ENCODE results near the gene TEX14. TPM values are rescaled to one million over a fixed set of nuclear protein-coding genes. Genes with fewer than 3 reads are reported as not detected.

TEX14 gene
- total RNA-seq, 1 experiment from 2014 or later = 0.31 TPM

DNA sequence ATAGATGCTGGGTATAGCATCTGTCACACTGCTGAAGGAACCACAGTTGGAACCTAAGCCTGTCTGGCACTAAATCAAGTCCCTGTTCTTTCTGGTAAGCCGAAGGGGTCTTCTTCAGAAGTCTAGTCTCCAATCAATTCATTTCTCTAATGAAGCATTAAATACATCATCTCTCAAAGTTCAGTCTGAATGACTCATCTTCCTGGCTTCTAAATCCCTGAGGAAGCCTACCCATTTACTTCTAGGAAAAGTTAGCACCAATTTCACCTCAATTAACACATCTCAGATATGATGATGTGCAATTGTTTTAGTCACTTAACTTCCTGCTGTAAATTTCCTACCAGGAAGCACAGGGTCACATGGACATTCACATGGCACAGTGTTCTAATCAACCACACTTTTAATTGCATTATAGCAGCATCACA lies 49.9 kb downstream of the TEX14 start:
- no peak overlapping the region for H3K14ac ChIP-seq (ENCODE audit: insufficient read depth, low read length)
- H3K4me1 Mint-ChIP-seq = peaks cover 3 to 6% of the 10 kb centered on the region in 2 experiments; a peak in 1 of 4 replicates
- no peaks in the 10 kb centered on the region for H3K23me2 ChIP-seq (ENCODE audit: insufficient read length, low read depth, low read length, poor library complexity, severe bottlenecking)
- H3K9me3 ChIP-seq (ENCODE audit: control insufficient read depth, low read depth, low read length) = no peaks in the 10 kb centered on the region
- H3K27me3 ChIP-seq (ENCODE audit: insufficient read depth, low read length) = no peaks in the 10 kb centered on the region
- DNase-seq = no peak
- H3K4ac ChIP-seq (ENCODE audit: low read depth, low read length) = no peak overlapping the region
- H3K36me3 Mint-ChIP-seq (ENCODE audit: insufficient read depth in 1 of 3, low read depth in 3 of 3) = no peaks in the 10 kb centered on the region
- H3K79me2 ChIP-seq (ENCODE audit: insufficient read depth, low read length) = no peaks in the 10 kb centered on the region
- no peak overlapping the region for H3K56ac ChIP-seq (ENCODE audit: insufficient read length, low read depth, low read length)
- TF ChIP-seq, protein P1, sequence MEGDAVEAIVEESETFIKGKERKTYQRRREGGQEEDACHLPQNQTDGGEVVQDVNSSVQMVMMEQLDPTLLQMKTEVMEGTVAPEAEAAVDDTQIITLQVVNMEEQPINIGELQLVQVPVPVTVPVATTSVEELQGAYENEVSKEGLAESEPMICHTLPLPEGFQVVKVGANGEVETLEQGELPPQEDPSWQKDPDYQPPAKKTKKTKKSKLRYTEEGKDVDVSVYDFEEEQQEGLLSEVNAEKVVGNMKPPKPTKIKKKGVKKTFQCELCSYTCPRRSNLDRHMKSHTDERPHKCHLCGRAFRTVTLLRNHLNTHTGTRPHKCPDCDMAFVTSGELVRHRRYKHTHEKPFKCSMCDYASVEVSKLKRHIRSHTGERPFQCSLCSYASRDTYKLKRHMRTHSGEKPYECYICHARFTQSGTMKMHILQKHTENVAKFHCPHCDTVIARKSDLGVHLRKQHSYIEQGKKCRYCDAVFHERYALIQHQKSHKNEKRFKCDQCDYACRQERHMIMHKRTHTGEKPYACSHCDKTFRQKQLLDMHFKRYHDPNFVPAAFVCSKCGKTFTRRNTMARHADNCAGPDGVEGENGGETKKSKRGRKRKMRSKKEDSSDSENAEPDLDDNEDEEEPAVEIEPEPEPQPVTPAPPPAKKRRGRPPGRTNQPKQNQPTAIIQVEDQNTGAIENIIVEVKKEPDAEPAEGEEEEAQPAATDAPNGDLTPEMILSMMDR (conservative IDR thresholded peaks at IDR 0.05) = no peak
- no peak overlapping the region for H3K4me2 ChIP-seq (ENCODE audit: insufficient read depth, insufficient read length, low read length)
- no peaks in the 10 kb centered on the region for H3K9me3 Mint-ChIP-seq
- no peak overlapping the region for H3K27ac Mint-ChIP-seq
- H3K4me1 ChIP-seq (ENCODE audit: insufficient read depth, low read length) = no peaks in the 10 kb centered on the region
- H2AFZ ChIP-seq (ENCODE audit: low read length) = no peak overlapping the region
- H3K79me1 ChIP-seq (ENCODE audit: insufficient read depth, low read depth, low read length, poor library complexity, severe bottlenecking) = no peaks in the 10 kb centered on the region
- no peaks in the 10 kb centered on the region for H4K20me1 ChIP-seq (ENCODE audit: control insufficient read depth, insufficient read depth, insufficient read length)
- no peak overlapping the region for H3K27ac ChIP-seq (ENCODE audit: insufficient read length, low read depth, low read length)
- no peak overlapping the region for H2AK5ac ChIP-seq (ENCODE audit: insufficient read length, low read length)
- no peak overlapping the region for H3K4me3 Mint-ChIP-seq
- no peak overlapping the region for H3T11ph ChIP-seq (ENCODE audit: low read length)
- H2BK5ac ChIP-seq (ENCODE audit: insufficient read length, low read length) = no peak overlapping the region
- WGBS (ENCODE audit: extremely low coverage, insufficient read length, low lambda C conversion rate) = no CpG with 5 or more reads among the region's 1 CpG
- no peak overlapping the region for H3K18ac ChIP-seq (ENCODE audit: insufficient read length, low read depth, low read length)
- no peak overlapping the region for H3K23ac ChIP-seq (ENCODE audit: insufficient read length, low read depth, low read length)
- no peak overlapping the region for H4K5ac ChIP-seq (ENCODE audit: insufficient read length, low read depth, low read length)
- H3K9ac ChIP-seq (ENCODE audit: extremely low read depth, insufficient read length, low read length) = no peak overlapping the region
- no peak overlapping the region for H4K91ac ChIP-seq (ENCODE audit: insufficient read length, low read depth, low read length)
- H2BK20ac ChIP-seq (ENCODE audit: low read depth, low read length, poor library complexity, severe bottlenecking) = no peak overlapping the region
- no peak overlapping the region for H2BK12ac ChIP-seq (ENCODE audit: insufficient read length, low read depth, low read length)
- no peak overlapping the region for H2BK15ac ChIP-seq (ENCODE audit: low read depth, low read length)
- no peak overlapping the region for H2BK120ac ChIP-seq (ENCODE audit: low read depth, low read length, poor library complexity, severe bottlenecking)
- H4K8ac ChIP-seq (replicated peaks; ENCODE audit: insufficient read length, low read depth, low read length) = no peak overlapping the region
- H3K27me3 Mint-ChIP-seq (ENCODE audit: low read depth) = no peaks in the 10 kb centered on the region; the same call in 1 of the 2 replicates
